ENCODE data around the gene AKAP6.

AKAP6 gene

GRCh38 chr14:32682214-32682613, 353.1 kb downstream of the AKAP6 start:
- Mint-ChIP-seq H3K27me3 (no peaks in the 10 kb centered on the region), H3K9me3 (no peaks in the 10 kb centered on the region), H3K4me1 (no peaks in the 10 kb centered on the region), H3K27ac (no peak overlapping the region), H3K4me3 (no peak overlapping the region), H3K36me3 (no peaks in the 10 kb centered on the region)
- CTCF ChIA-PET, result no interaction called here
- DNase-seq, result no peak

GRCh38 chr14:32683679-32684078, 354.6 kb downstream of the AKAP6 start:
- Mint-ChIP-seq H3K9me3 (no peaks in the 10 kb centered on the region), H3K36me3 (no peaks in the 10 kb centered on the region), H3K27me3 (no peaks in the 10 kb centered on the region)

GRCh38 chr14:32688941-32689340, 359.8 kb downstream of the AKAP6 start:
- no peaks in the 10 kb centered on the region for H3K36me3 Mint-ChIP-seq
- no peaks in the 10 kb centered on the region for H3K9me3 Mint-ChIP-seq
- DNase-seq, result no peak
- H3K27me3 Mint-ChIP-seq, result no peaks in the 10 kb centered on the region
- CTCF ChIA-PET, result no interaction called here
- H3K27ac Mint-ChIP-seq, result no peak overlapping the region
- no peak overlapping the region for H3K4me3 Mint-ChIP-seq
- no peaks in the 10 kb centered on the region for H3K4me1 Mint-ChIP-seq

More at GRCh38 chr14:32683679-32684078, 354.6 kb downstream of the AKAP6 start:
- H3K4me1 Mint-ChIP-seq, result no peaks in the 10 kb centered on the region
- H3K4me3 Mint-ChIP-seq, result no peak overlapping the region
- no peak overlapping the region for H3K27ac Mint-ChIP-seq
- CTCF ChIA-PET, result no interaction called here
- no peak for DNase-seq

GRCh38 chr14:32692441-32692840, 363.3 kb downstream of the AKAP6 start:
- H3K36me3 Mint-ChIP-seq, result no peaks in the 10 kb centered on the region
- H3K4me1 Mint-ChIP-seq, result no peaks in the 10 kb centered on the region
- H3K27ac Mint-ChIP-seq, result no peak overlapping the region
- H3K9me3 Mint-ChIP-seq, result no peaks in the 10 kb centered on the region
- CTCF ChIA-PET, result no interaction called here
- no peak for DNase-seq
- no peaks in the 10 kb centered on the region for H3K27me3 Mint-ChIP-seq
- H3K4me3 Mint-ChIP-seq, result no peak overlapping the region

- CTCF ChIA-PET, result no interaction called here
- DNase-seq, result no peak
- Mint-ChIP-seq H3K4me3 (no peak overlapping the region), H3K36me3 (no peaks in the 10 kb centered on the region), H3K9me3 (no peaks in the 10 kb centered on the region), H3K4me1 (no peaks in the 10 kb centered on the region), H3K27me3 (no peaks in the 10 kb centered on the region), H3K27ac (no peak overlapping the region)
These were observed 364.0 kb downstream of the AKAP6 start for GRCh38 chr14:32693114-32693513.

GRCh38 chr14:32694795-32695449, 365.8 kb downstream of the AKAP6 start:
- Mint-ChIP-seq H3K4me3 (no peak overlapping the region), H3K36me3 (no peaks in the 10 kb centered on the region), H3K4me1 (no peaks in the 10 kb centered on the region), H3K27me3 (no peaks in the 10 kb centered on the region), H3K9me3 (no peaks in the 10 kb centered on the region), H3K27ac (no peak overlapping the region)
- CTCF ChIA-PET, result no interaction called here
- no peak for DNase-seq

- Mint-ChIP-seq H3K4me3 (no peak overlapping the region), H3K27ac (no peak overlapping the region), H3K36me3 (no peaks in the 10 kb centered on the region), H3K9me3 (no peaks in the 10 kb centered on the region), H3K27me3 (no peaks in the 10 kb centered on the region), H3K4me1 (no peaks in the 10 kb centered on the region)
- CTCF ChIA-PET, result no interaction called here
- DNase-seq, result no peak
These were observed 367.4 kb downstream of the AKAP6 start for GRCh38 chr14:32696325-32697091.

- Mint-ChIP-seq H3K27ac (no peak overlapping the region), H3K27me3 (no peaks in the 10 kb centered on the region), H3K4me1 (no peaks in the 10 kb centered on the region), H3K9me3 (no peaks in the 10 kb centered on the region), H3K4me3 (no peak overlapping the region), H3K36me3 (no peaks in the 10 kb centered on the region)
- CTCF ChIA-PET, result no interaction called here
- DNase-seq, result no peak
These were observed 368.0 kb downstream of the AKAP6 start for GRCh38 chr14:32697114-32697513.

- DNase-seq, result no peak
- no peaks in the 10 kb centered on the region for H3K4me1 Mint-ChIP-seq
- CTCF ChIA-PET, result no interaction called here
- H3K36me3 Mint-ChIP-seq, result no peaks in the 10 kb centered on the region
- H3K4me3 Mint-ChIP-seq, result no peak overlapping the region
- H3K27ac Mint-ChIP-seq, result no peak overlapping the region
- no peaks in the 10 kb centered on the region for H3K27me3 Mint-ChIP-seq
- no peaks in the 10 kb centered on the region for H3K9me3 Mint-ChIP-seq
These were observed 368.6 kb downstream of the AKAP6 start for GRCh38 chr14:32697704-32698103.

GRCh38 chr14:32698831-32699230, 369.7 kb downstream of the AKAP6 start:
- H3K36me3 Mint-ChIP-seq, result no peaks in the 10 kb centered on the region
- CTCF ChIA-PET, result no interaction called here
- no peak overlapping the region for H3K4me3 Mint-ChIP-seq
- H3K27ac Mint-ChIP-seq, result no peak overlapping the region
- DNase-seq, result no peak
- no peaks in the 10 kb centered on the region for H3K4me1 Mint-ChIP-seq
- H3K27me3 Mint-ChIP-seq, result no peaks in the 10 kb centered on the region
- no peaks in the 10 kb centered on the region for H3K9me3 Mint-ChIP-seq

- CTCF ChIA-PET, result no interaction called here
- H3K36me3 Mint-ChIP-seq, result no peaks in the 10 kb centered on the region
- H3K9me3 Mint-ChIP-seq, result no peaks in the 10 kb centered on the region
- no peaks in the 10 kb centered on the region for H3K4me1 Mint-ChIP-seq
- no peak overlapping the region for H3K27ac Mint-ChIP-seq
- no peak overlapping the region for H3K4me3 Mint-ChIP-seq
- no peaks in the 10 kb centered on the region for H3K27me3 Mint-ChIP-seq
- DNase-seq, result no peak
These were observed 372.4 kb downstream of the AKAP6 start for GRCh38 chr14:32701475-32701874.

GRCh38 chr14:32702088-32702487, 373.0 kb downstream of the AKAP6 start:
- CTCF ChIA-PET, result no interaction called here
- H3K9me3 Mint-ChIP-seq, result no peaks in the 10 kb centered on the region
- no peaks in the 10 kb centered on the region for H3K27me3 Mint-ChIP-seq
- H3K4me3 Mint-ChIP-seq, result no peak overlapping the region
- H3K4me1 Mint-ChIP-seq, result no peaks in the 10 kb centered on the region
- H3K36me3 Mint-ChIP-seq, result no peaks in the 10 kb centered on the region
- H3K27ac Mint-ChIP-seq, result no peak overlapping the region
- DNase-seq, result no peak

GRCh38 chr14:32702562-32702961, 373.5 kb downstream of the AKAP6 start:
- Mint-ChIP-seq H3K27me3 (no peaks in the 10 kb centered on the region), H3K27ac (no peak overlapping the region), H3K4me1 (no peaks in the 10 kb centered on the region), H3K9me3 (no peaks in the 10 kb centered on the region), H3K36me3 (no peaks in the 10 kb centered on the region), H3K4me3 (no peak overlapping the region)
- CTCF ChIA-PET, result no interaction called here
- DNase-seq, result no peak

GRCh38 chr14:32703183-32703621, 374.1 kb downstream of the AKAP6 start:
- CTCF ChIA-PET, result no interaction called here
- H3K9me3 Mint-ChIP-seq, result no peaks in the 10 kb centered on the region
- DNase-seq, result no peak
- H3K4me3 Mint-ChIP-seq, result no peak overlapping the region
- H3K27me3 Mint-ChIP-seq, result no peaks in the 10 kb centered on the region
- no peaks in the 10 kb centered on the region for H3K36me3 Mint-ChIP-seq
- H3K4me1 Mint-ChIP-seq, result no peaks in the 10 kb centered on the region
- H3K27ac Mint-ChIP-seq, result no peak overlapping the region

- no peaks in the 10 kb centered on the region for H3K9me3 Mint-ChIP-seq
- H3K4me1 Mint-ChIP-seq, result no peaks in the 10 kb centered on the region
- no peak overlapping the region for H3K27ac Mint-ChIP-seq
- no peaks in the 10 kb centered on the region for H3K27me3 Mint-ChIP-seq
- H3K36me3 Mint-ChIP-seq, result no peaks in the 10 kb centered on the region
- DNase-seq, result no peak
- CTCF ChIA-PET, result no interaction called here
- no peak overlapping the region for H3K4me3 Mint-ChIP-seq
These were observed 377.8 kb downstream of the AKAP6 start for GRCh38 chr14:32706721-32707519.

Measured in activated naive CD4-positive, alpha-beta T cell treated with anti-CD3 and anti-CD28 coated beads, Interleukin-2, amount 10 ng/mL, durations not matched to agents 7 days and 5 days (primary cell).